ENCODE results near the gene UBTD2. TPM values are rescaled to one million over a fixed set of nuclear protein-coding genes. Genes with fewer than 3 reads are reported as not detected.

The UBTD2 gene
- total and polyA plus RNA-seq, 2 of the 4 experiments (the other 2 are of a cell fraction), result 11.2 to 20.6 TPM

- Histone ChIP-seq H3K56ac (ENCODE audit: extremely low read depth, insufficient read depth, low read length) (no peak overlapping the region), H2BK120ac (ENCODE audit: low read depth, low read length) (no peak overlapping the region), H2BK5ac (ENCODE audit: low read depth, low read length, poor library complexity, severe bottlenecking) (no peak overlapping the region), H2BK20ac (ENCODE audit: low read depth, low read length) (no peak overlapping the region), H3K9me3 (ENCODE audit: control insufficient read depth, insufficient read depth, low read length) (no peaks in the 10 kb centered on the region), H3K14ac (replicated peaks; ENCODE audit: low read depth, low read length) (no peak overlapping the region), H4K20me1 (ENCODE audit: insufficient read depth, low read length) (peaks cover 37% of the 10 kb centered on the region), H3K4me3 (ENCODE audit: insufficient read depth, low read depth, low read length) (no peak overlapping the region), H3K27ac (ENCODE audit: insufficient read depth, low read length) (no peak overlapping the region), H2BK15ac (ENCODE audit: low read depth, low read length) (no peak overlapping the region), H2AK9ac (replicated peaks; ENCODE audit: low read depth, low read length, poor library complexity) (no peak overlapping the region), H3K18ac (ENCODE audit: low read depth, low read length) (no peak overlapping the region), H4K8ac (ENCODE audit: low read depth in 2 of 2, low read length in 2 of 2) (no peak overlapping the region), H2AK5ac (ENCODE audit: low read depth, low read length) (no peak overlapping the region), H3K23ac (ENCODE audit: low read depth, low read length) (no peak overlapping the region), H3K9ac (ENCODE audit: low read depth, low read length) (no peak overlapping the region), H3K4ac (ENCODE audit: low read depth, low read length) (no peak overlapping the region), H4K5ac (ENCODE audit: low read depth, low read length) (no peak overlapping the region), H3K36me3 (ENCODE audit: control insufficient read depth, insufficient read depth, low read length) (peaks cover 2% of the 10 kb centered on the region), H4K91ac (ENCODE audit: insufficient read depth, low read depth, low read length) (no peak overlapping the region), H3K79me1 (ENCODE audit: low read depth in 1 of 2, low read length in 2 of 2) (peaks cover 23 to 73% of the 10 kb centered on the region in 2 experiments), H2AFZ (replicated peaks; ENCODE audit: low read length, poor library complexity) (no peak overlapping the region), H3K9me1 (ENCODE audit: insufficient read depth, low read length) (peaks cover 28% of the 10 kb centered on the region), H3K4me2 (ENCODE audit: low read depth, low read length) (no peak overlapping the region), H3K27me3 (ENCODE audit: control insufficient read depth, insufficient read depth, low read length) (no peaks in the 10 kb centered on the region), H3K4me1 (ENCODE audit: control insufficient read depth, insufficient read depth, low read length) (peaks cover 6% of the 10 kb centered on the region; the same call in 1 of the 2 replicates)
- ATAC-seq (ENCODE audit: low read depth), result no peak
- intact Hi-C loops (cut with micrococcal nuclease) (no loop called here), dilution Hi-C loops (cut with HindIII; ENCODE audit: low sequenced_read_pairs, unreplicated experiment) (no loop called here), in situ Hi-C loops (cut with MboI; ENCODE audit: low sequenced_read_pairs) (loop anchor here (25.0 kb wide), 1 partner anchor 769 kb away; the partner anchor contains the start of gene FGF18)
- ChIA-PET CTCF (interaction anchor here (0.8 kb wide), 1 partner anchor 103 kb away, joined by 3 read pairs; the partner anchor contains the start of gene UBTD2), POLR2A (ENCODE audit: unreplicated experiment) (no interaction called here)
- BruUV-seq (replicated peaks), result no TSS peak
- TF ChIP-seq RFX5 (IDR thresholded peaks at IDR 0.05; ENCODE audit: low read depth, low read length) (no peak), BHLHE40 (IDR thresholded peaks at IDR 0.05; ENCODE audit: low read depth, low read length) (no peak), CEBPB (IDR thresholded peaks at IDR 0.05; ENCODE audit: low read depth, low read length) (no peak), MXI1 (IDR thresholded peaks at IDR 0.05; ENCODE audit: borderline replicate concordance, low read depth, low read length) (no peak), MAZ (IDR thresholded peaks at IDR 0.05; ENCODE audit: borderline replicate concordance, low read depth, low read length) (no peak), NFE2L2 (IDR thresholded peaks at IDR 0.05; ENCODE audit: low read depth, low read length) (no peak)
- WGBS, 2 experiments (ENCODE audit: extremely low coverage in 2 of 2, insufficient read length in 1 of 2), result no CpG with 5 or more reads among the region's 9 CpGs
- no peak for DNase-seq
Observed at GRCh38 chr5:172180936-172181335, 102.6 kb downstream of the UBTD2 start.
